CD4-positive, alpha-beta T cell treated with Interleukin-15 for 1 hour (primary cell): ENCODE data around the gene CPAMD8.

Experiments used
- DNase-seq: peaks from one replicate; pipeline ENCODE4 v3.0.0-alpha.2; 2020

CPAMD8 gene

GRCh38 chr19:16915734-16916133 lies 110.9 kb downstream of the CPAMD8 start:
- DNase-seq = no peak

- DNase-seq = no peak
Measured at GRCh38 chr19:16915135-16915534, 111.5 kb downstream of the CPAMD8 start.

GRCh38 chr19:16914421-16914820 lies 112.2 kb downstream of the CPAMD8 start:
- no peak for DNase-seq

- DNase-seq = no peak
Measured at GRCh38 chr19:16912780-16913179, 113.8 kb downstream of the CPAMD8 start.

- no peak for DNase-seq
Measured at GRCh38 chr19:16911046-16911445, 115.6 kb downstream of the CPAMD8 start.

GRCh38 chr19:16908759-16909158 lies 117.9 kb downstream of the CPAMD8 start:
- DNase-seq = no peak

- DNase-seq = no peak
Measured at GRCh38 chr19:16904599-16904998, 122.0 kb downstream of the CPAMD8 start.

GRCh38 chr19:16903347-16903746 lies 123.3 kb downstream of the CPAMD8 start:
- no peak for DNase-seq

- DNase-seq = no peak
Measured at GRCh38 chr19:16902545-16902944, 124.1 kb downstream of the CPAMD8 start.

GRCh38 chr19:16901491-16902175 lies 125.0 kb downstream of the CPAMD8 start:
- DNase-seq = no peak

GRCh38 chr19:16899566-16900075 lies 127.0 kb downstream of the CPAMD8 start:
- DNase-seq = peak; percentile 45

GRCh38 chr19:16898361-16899015 lies 128.1 kb downstream of the CPAMD8 start:
- no peak for DNase-seq

GRCh38 chr19:16897856-16898161 lies 128.8 kb downstream of the CPAMD8 start:
- no peak for DNase-seq

GRCh38 chr19:16897029-16897855 lies 129.4 kb downstream of the CPAMD8 start:
- peak; percentile 84 for DNase-seq

GRCh38 chr19:16896146-16897028 lies 130.2 kb downstream of the CPAMD8 start:
- DNase-seq = no peak

- DNase-seq = no peak
Measured at GRCh38 chr19:16895467-16896145, 131.0 kb downstream of the CPAMD8 start.

GRCh38 chr19:16894080-16894479 lies 132.5 kb downstream of the CPAMD8 start:
- no peak for DNase-seq

GRCh38 chr19:16893686-16893989 lies 133.0 kb downstream of the CPAMD8 start:
- DNase-seq = peak; percentile 46

- no peak for DNase-seq
Measured at GRCh38 chr19:16892868-16893685, 133.5 kb downstream of the CPAMD8 start.

GRCh38 chr19:16892436-16892835 lies 134.2 kb downstream of the CPAMD8 start:
- no peak for DNase-seq

- DNase-seq = no peak
Measured at GRCh38 chr19:16891696-16892382, 134.8 kb downstream of the CPAMD8 start.
